Renal pelvis (tissue), 4 donors: ENCODE measurements around the gene NWD2. TPM values are rescaled to one million over a fixed set of nuclear protein-coding genes. Genes with fewer than 3 reads are reported as not detected.
A peak's percentile ranks its signal among the peaks of the same experiment; 100 is the strongest.

ENCODE experiments used
- DNase-seq: peaks from one replicate; pipeline ENCODE4 v3.0.0-alpha.2; 2013
- polyA plus RNA-seq, 3 donors: library from polyadenylated mRNA; unstranded; fragments of 120-200 nt; gene quantifications; one replicate each; pipeline ENCODE4 v1.2.1, GENCODE V29; 2013; ENCODE audit not compliant: insufficient read length in 3 of 3

The NWD2 gene
- polyA plus RNA-seq, 3 donors: 0.20 to 0.31 (median 0.21) TPM

DNA sequence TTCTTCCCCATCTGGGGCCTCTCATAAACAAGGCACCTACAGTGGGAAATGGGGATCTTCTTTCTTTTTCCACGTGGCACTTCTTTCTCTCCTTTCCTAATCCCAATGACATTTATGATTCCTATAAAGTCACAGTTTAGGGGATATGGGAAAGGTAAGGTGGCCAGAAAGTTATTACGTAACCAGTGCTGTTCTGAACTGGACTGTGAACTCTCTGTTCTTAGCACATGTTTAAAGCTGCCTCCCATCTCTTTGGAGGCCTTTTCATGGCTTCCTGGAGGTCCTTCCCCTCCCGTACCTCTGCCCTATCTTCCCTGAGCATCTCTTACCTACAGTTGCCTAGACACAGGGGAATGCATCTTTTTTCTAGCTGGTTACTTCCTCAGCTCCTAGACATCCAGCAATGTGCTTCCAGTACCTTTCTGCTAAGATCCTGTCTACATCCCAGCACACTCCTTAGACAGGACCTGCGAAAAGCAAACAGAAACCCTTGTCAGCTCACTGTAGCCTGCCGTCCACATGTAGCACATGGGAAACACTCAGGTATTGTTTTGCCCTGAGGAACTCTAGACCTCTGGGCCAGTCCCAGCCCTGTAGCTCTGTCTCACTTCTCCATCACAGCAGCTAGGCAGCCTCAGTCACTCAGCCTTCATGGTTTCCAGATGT lies 195.4 kb downstream of the NWD2 start:
- no peak for DNase-seq

DNA sequence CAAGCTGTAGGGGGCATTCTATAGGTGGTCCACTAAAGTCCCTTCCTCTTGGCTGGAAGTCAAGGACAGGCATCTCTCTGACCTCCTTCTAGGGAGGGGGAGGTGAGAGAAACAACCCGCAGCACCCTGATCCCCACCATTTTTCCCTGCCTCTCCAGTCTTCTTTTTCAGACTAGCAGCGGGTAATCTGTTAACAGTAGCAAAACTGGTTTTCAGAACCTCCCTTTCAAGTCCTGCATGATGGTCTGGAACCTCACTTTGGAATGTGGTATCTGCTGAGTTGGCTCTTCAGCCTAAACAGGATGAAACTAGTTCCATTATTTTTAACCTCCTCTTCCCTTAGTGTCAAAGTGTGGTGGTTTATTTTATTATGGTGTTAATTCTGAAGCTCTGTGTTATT lies 196.0 kb downstream of the NWD2 start:
- DNase-seq: no peak

DNA sequence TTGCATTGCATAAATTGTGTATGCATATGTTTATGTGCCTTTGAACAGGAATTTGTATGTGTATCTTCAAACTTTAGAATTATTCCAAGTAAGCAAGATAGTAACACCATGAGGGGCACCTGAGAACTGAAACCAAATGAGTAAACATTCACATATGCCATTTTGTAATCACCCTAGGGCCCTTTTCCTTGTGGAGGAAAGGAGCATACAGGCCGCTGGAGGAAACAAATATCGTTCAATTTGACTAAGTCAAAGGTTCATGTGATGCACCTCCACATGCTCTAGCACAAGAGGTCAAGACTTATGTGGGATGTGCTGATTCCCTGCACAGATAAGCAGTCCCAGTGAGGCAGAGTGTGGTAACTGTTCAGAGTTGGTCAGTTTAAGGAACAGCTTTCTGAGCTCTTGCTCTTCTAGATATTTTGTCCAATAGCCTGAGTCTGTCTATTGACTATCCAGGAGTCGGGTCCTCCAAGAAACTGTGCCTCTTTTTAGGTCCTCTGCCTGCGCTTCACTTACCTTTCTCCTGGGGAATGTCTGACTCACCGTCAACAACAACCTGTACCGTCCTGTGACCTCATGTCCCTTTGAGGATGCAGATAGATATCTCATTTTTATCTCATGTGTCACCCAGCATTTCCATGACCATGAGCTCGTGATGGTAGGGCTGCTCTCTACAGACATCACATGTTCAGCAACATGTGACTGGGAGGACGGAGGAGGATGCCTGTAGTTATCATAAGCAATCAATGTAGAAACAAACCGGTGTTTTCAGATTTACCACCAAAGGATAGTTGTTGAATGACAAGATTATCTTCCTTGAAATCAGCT lies 196.9 kb downstream of the NWD2 start:
- no peak for DNase-seq

DNA sequence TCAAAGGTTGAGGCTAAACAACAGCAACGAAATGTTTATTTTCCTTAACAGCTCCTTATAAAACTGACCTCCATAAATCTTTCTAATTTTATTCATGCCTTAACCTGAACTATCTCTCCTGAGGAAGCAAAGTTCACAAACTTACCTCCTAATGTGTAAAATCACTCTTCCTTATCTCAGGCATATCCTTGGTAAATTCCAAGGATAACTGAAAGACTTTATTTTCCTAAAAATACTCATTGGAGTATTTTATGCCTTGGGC lies 197.4 kb downstream of the NWD2 start:
- DNase-seq: no peak

DNA sequence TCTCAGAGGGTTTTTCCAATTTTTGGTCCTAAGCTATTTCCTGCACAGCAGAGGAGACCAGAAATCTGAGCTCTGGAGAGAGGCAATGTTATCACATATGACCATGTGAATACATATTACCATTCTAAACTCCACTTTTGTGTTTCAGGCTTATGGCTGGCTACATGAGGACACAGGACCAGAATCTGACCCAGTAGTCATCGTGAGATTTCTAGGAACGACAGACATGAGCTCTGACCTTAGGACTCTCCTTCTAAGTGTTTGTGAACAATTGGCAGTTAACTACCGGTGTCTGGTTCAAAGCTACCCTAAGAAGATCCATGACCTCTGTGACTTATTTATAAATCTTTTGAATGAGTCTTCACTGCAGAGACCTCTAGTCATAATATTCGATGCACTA lies 198.6 kb downstream of the NWD2 start:
- DNase-seq: no peak

DNA sequence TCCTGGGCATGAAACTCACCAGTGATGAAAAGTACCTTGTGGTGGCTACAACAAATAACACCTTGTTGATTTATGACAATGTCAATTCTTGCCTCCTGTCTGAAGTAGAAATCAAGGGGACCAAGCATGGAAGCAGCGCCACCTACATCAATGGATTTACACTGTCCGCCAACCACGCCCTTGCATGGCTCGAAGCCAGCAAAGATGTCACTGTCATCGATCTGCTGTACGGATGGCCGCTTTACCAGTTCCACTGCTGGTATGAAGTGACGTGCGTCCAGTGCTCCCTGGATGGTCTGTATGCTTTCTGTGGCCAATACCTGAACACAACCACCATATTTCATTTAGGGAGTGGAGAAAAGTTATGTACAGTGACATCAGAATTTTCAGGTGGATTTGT lies 200.5 kb downstream of the NWD2 start:
- DNase-seq: no peak

DNA sequence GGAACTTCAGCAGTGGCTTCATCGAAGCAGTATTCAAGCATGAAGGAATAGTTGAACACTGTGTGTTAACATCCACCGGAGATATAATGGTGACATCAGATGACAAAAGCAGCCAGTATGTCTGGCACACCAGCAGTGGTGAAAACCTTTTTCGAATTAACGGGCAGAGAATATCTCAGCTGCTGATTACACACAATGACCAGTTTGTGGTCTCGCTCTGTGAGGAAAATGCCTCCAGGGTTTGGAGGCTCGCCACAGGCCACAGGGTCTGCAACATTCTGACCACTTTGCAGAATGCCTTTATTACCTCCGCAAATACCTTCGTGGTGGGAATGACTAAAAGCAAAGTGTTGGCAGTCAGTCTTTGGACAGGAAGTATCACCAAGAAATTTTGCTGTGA lies 201.5 kb downstream of the NWD2 start:
- no peak for DNase-seq

DNA sequence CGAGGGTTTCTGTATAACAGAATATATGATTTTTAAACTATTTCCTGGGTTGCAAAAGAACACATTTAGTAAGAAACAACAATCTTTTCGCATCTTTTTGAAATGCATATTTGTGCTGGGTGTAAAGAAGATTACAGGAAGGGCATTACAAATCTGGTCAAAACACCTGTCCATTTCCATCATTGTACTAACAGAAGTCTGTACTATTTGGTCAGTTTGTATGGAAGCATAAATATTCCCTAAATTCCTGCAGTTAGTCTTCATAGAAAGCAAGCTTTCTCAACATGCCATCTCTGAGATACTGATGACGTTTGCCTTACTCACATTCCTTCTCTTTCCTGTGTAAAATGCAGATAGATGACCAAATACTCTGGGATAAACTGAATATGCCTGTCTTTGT lies 203.3 kb downstream of the NWD2 start:
- DNase-seq: no peak

DNA sequence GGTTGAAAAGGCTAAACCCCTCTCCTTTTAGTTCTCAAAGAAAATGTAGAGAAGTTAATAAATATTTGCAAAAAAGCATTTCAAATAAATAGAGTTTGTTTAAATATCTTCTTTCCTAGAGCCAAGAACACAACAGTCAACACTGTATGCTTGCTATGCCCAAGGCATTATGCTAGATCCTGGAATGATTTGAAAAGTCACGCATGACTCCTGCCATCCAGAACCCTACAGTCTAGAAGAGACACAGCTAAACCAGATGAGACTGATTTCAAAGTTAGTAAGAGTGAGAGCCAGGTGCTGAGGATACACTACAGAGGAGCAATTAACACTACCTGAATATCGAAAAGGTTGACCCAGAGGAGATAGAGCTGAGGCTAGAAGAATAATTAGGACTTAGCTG lies 205.8 kb downstream of the NWD2 start:
- DNase-seq: no peak

DNA sequence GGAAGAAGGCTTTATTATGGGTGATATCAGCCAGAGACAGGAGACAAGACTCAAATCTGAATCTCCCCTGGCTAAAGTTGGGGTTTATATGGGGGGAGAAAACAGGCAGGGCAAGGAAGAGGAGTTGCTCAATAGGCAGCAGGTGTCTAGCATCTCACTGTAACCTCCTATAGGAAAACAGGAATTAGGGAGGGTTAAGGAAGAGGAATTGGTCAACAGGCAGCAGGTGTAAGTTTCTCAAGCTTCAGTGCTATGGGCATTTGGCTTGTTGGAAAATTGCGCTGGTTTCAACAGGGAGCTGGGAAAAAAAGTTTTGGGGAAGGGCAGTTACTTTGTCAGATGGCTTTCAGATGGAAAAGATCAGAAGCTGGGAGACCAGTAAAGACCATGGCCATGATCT lies 206.4 kb downstream of the NWD2 start:
- DNase-seq: no peak

DNA sequence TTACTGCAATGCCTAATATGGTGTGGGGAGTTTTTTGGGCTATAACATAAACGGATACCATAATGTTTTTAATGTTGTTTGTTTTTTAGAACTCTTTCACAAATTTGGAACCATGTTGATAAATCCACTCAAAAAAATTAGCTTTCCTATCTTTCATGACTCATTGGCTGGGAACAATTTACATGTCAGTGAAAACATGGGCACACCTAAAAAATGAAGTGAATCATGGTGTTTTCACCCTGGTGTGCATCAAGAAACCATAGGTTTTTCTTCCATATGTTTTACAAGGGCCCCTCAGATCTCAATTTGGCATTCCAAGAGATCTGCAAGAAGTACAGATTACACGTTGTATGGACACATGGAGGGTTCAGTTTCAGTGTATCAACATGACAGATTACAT lies 207.1 kb downstream of the NWD2 start:
- DNase-seq: no peak

DNA sequence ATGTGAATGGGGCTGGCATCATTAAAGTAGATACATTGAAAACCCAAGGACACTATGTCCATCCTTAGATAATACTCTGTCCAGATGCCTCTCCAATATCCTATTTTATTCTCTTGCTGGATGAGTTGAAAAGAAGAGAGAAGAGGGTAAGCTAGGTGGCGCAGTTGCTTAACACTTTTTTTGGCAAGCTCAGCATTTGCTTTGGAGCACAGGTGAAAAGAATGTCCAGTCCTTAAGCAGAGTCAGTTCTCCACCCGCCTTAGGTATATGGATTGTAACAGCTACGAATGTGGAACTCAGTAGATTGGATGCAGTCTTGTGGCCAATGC lies 208.4 kb downstream of the NWD2 start:
- peak; percentile 83 for DNase-seq

DNA sequence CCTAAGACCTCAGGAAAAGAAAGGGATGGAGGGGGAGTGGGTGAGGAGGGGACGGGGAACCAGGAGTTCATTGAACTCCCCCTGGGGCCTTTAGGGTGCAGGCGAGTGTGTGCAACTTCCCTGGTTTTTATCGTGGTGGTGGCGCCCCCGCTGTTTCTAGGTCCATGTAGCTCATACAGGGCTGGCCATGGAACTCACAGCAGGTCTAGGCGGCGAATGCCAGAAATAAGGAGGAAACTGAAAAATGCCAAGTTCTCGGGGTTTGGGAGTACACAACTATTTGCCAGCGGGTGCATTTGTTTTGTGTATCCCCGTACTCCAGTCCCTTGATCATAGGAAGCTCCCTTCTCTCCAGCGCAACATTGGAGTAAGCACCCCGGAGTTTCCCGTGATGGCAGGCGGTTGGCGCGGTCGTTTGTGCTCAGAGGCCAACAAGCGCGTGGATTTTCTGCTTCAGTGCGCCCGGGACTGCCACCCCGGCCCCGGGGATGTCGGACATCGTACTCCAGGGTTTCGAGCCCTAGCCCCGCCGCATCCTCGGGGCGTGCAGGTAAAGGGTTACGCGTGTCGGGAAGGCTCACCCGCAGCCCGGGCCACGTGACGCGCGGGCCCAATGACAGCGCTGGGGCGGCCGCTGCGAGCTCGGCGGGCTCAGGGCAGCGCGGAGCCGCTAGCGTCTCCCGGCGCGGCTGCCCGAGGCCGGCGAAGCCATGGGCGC lies 208.9 kb downstream of the NWD2 start:
- DNase-seq: peak; percentile 64

DNA sequence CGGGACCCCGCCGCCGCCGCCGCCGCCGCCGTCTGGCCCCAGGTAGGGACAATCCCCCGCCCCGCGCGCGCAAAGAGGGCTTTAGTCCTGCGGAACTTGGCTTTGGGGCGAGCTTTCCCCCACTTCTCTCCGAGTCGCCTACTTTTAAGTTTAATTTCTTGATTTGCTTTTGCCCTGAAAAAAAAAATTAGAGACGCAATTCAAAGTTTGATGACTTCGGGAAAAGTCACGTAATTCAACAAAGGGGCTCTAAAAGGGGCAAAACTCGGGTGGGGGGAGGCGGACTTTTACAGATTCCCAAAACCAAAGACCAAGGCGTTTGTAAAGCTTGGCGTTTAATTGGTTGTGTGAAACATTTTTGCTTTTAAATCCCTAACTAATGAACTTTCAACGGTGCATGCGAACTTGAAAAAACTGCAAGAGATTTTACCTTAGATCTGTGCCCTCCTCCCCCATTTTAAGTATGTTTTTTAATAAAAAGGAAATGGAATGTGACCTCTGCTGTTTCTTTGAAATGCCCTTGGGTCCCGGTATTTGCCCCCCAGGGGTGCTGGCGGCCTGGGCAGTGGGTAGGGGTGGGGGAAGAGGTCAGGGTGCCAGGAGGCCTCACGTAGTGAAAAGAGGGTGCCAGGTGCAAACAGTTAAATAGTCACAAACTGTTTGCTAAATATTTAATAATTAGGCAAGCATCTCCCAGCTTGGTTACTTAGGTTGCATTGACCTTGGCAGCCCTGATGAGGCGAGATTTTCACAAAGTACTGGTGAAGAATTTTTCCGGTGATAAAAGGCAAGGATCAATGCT lies 209.7 kb downstream of the NWD2 start:
- DNase-seq: no peak

DNA sequence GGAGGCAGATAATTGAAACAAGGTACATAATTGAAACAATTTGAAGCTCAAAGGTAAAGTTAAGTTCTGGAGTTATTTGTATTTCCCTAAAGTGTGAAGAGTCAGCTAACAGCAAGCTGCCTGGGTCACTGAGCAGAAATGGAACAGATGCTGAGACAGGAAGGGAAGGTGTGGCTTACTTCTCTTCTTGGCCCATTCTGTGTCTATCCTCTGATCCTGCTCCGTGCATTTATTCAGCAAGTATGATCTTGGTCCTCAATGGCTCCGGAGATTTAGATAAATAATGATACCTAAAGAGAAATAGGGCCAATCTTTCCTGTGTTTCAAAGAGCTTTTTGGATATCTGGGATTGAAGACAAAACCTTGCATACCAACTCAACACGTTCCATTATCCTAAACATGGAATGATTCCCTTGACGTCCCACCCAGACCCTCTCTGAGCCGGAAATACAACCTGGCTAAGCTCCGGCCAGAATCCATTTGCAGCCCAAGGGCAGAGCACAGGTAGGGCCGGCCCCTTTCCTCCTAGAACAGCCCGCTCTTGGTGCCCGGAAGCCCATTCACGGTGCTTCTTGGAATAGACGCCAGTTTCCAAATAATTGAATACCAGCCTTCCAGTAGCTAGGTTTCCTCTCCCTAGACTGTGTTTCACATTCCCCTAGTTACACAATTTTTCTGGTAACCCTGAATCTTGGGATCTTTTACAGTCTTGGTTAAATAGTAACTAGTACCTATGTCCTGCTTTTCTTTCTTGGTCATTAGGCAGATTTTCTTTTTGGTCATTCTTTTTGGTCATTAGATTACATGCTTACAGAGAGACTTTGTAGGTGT lies 211.0 kb downstream of the NWD2 start:
- no peak for DNase-seq

DNA sequence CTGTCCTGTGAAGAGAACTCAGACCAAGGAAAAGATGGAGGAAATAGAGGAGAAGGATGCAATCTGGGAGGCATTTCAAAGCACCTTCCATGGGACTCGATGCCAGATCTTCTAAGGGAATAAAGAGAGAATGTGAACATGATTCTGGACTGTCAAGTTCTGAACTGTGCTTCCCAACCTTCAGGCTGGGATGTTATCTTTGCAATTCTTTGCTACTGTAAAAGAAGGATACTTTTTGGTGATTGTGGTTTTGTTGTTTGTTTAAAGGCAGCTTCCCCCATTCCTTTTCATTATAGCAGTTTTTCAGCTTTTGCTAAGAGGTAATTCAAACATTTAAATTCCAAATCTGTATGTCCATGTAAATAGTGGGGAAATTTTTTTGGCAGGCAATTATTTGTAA lies 217.3 kb downstream of the NWD2 start:
- DNase-seq: no peak

DNA sequence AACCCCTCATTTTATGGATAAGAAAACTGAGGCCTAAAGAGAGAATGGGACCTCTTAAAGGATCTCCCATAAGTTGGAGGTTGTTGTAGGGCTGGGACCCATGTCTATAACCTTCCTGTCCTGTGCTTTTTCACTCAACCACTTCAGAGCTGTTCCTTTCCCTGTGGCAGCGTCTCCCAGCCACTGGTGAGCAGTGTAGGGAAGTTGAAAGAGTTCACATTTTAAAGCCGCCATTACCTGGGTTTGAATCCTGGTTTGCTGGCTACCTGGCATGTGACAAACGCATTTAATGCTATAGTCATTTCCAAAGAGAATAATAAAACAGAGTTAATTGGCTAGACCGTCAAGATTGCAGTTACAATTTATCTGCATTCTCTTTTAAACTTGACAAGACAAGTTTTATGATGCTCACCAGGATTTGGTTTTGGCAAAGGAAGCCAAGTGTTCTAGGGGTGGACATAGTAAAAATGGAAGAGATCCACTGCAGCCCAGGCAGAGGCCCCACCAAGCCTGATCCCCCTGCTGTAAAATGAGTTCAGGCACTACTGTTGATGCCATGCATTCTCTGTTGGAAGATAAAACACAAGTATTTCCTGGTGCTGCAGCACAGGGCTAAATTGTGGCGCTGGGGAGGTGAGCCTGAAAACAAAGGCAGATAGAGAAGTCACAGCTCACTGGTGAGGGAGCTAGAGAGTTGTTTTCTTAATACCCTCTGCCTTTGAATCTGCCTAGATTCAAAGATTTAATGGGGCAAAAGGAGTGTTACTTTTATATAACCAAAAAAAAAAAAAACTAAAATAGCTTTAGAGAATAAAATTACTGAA lies 218.7 kb downstream of the NWD2 start:
- no peak for DNase-seq

DNA sequence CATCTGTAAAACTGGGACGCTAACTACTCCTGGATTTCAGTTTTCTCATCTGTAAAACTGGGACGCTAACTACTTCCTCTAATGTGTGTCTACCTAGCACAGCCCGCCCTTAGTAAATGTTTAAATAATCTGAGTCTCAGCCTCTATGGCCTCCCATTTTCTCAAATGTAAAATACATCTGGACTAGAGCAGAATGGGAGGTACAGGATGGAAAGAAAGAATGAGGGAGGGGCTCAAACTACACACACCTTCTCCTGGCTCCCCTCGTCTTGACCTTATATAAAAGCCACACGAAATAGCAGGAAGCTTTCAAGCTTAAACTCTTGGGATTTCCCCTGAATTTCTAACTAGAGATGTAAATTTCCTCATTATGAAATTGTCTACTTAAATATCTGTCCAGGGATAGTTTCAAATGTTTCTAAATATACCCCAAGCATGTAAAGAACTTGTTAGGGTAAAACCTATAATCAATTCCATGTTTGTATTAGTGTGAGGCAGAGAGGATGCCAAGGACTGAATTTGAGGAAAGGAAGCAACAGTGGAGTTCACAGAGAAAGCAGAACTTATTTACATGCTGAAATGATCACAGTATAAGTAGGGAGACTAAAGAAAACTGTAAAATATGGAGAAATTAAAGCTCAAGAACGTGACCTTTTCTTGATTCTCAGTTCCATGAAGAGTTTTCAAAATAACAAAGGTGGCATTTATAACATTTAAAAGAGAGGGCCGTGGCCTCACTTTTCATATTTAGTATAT lies 220.0 kb downstream of the NWD2 start:
- no peak for DNase-seq

DNA sequence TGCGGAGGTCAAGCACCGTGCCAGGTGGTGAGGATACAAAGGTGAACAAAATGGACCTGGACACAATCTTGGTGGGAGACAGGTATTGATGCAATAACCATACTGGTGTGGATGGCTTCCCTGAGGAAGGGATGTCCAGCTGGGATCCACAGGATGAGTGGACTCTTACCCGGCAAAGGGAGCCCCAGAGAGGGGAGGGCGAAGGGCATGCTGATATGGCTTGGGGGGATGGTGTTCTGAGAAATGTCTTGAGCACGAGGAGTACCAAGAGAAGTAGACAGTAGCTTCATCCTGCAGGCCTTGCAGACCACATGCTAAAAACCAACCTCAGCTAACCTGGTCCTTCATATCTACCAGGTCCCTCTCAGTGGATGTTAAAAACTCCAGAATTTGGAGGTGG lies 220.8 kb downstream of the NWD2 start:
- DNase-seq: no peak

DNA sequence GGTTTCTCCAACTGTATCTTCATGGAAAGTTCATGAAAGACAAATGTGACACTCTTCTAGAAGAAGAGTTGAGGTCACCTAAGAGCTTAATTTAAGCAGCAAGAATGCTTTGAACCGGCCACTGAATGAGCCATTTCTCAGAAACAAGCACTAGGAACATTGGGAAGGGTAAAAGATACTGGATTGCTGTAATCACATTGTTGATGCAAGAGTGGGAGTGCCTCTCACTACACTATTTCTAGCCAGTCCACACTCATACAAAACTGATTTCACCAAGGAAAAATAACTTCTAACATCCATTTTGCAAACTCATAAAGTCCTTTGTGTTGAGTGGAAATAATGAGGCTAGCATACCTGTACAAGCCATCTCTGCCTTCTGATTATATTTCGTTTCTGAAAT lies 221.3 kb downstream of the NWD2 start:
- no peak for DNase-seq
